WERI-Rb-1 (cell line): ENCODE results near the gene CDCA7L.

Source experiments
- DNase-seq: peaks from one replicate; pipeline ENCODE4 v3.0.0-alpha.2; 2020
- H3K27ac ChIP-seq: fragments of 250-450 bp; sonication (Bioruptor Pico); 2 replicates; pipeline ENCODE4 v1.5.1; 2020; ENCODE audit warnings: mild to moderate bottlenecking, moderate library complexity
- H3K27me3 ChIP-seq: fragments of 250-450 bp; sonication (Bioruptor Pico); 2 replicates; pipeline ENCODE4 v1.5.1; 2021; ENCODE audit warnings: mild to moderate bottlenecking, low read depth, moderate library complexity; ENCODE audit not compliant: insufficient read depth, severe bottlenecking
- H3K36me3 ChIP-seq: fragments of 250-450 bp; sonication (Bioruptor Pico); 2 replicates; pipeline ENCODE4 v1.5.1; 2020; ENCODE audit warnings: mild to moderate bottlenecking, moderate library complexity
- H3K4me3 ChIP-seq: 2 replicates; pipeline ENCODE4 v1.5.1; 2011; ENCODE audit warnings: low read depth, mild to moderate bottlenecking, control low read depth, low read length
- H3K9me3 ChIP-seq: fragments of 250-450 bp; sonication (Bioruptor Pico); 2 replicates; pipeline ENCODE4 v1.5.1; 2021; ENCODE audit warnings: mild to moderate bottlenecking, moderate library complexity; ENCODE audit not compliant: severe bottlenecking
- TF ChIP-seq, protein P1 (sequence below): IDR thresholded peaks from 2 replicates; pipeline ENCODE4 v1.5.1; 2011; ENCODE audit warnings: low read depth, mild to moderate bottlenecking, control low read depth, inconsistent platforms, low read length

Gene CDCA7L

DNA sequence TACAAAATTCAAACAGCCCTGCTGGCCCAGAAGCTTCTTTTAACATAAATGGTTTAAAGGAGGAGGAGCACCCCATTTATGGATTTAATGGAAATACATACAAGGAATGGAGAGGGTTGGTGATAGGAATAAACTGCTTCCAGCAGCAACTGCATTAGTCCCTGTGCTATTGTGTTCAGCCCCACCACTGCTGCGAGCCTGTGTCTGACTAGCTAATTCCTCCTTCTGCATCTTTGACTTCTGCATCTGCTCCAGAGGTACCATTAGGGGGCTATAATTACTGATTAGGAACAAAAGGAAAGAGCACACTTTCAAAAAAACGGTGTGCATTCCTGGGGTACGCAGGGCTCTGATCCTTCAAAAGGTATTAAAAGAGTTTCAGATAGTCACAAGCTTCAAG, 24.8 kb downstream of the CDCA7L start:
- H3K36me3 ChIP-seq: peaks cover 3% of the 10 kb centered on the region
- TF ChIP-seq, protein P1, sequence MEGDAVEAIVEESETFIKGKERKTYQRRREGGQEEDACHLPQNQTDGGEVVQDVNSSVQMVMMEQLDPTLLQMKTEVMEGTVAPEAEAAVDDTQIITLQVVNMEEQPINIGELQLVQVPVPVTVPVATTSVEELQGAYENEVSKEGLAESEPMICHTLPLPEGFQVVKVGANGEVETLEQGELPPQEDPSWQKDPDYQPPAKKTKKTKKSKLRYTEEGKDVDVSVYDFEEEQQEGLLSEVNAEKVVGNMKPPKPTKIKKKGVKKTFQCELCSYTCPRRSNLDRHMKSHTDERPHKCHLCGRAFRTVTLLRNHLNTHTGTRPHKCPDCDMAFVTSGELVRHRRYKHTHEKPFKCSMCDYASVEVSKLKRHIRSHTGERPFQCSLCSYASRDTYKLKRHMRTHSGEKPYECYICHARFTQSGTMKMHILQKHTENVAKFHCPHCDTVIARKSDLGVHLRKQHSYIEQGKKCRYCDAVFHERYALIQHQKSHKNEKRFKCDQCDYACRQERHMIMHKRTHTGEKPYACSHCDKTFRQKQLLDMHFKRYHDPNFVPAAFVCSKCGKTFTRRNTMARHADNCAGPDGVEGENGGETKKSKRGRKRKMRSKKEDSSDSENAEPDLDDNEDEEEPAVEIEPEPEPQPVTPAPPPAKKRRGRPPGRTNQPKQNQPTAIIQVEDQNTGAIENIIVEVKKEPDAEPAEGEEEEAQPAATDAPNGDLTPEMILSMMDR: no peak
- no peaks in the 10 kb centered on the region for H3K27me3 ChIP-seq
- H3K4me3 ChIP-seq: no peak overlapping the region
- no peak for DNase-seq
- no peak overlapping the region for H3K27ac ChIP-seq
- no peaks in the 10 kb centered on the region for H3K9me3 ChIP-seq

GRCh38 chr7:21918216-21918615, 27.5 kb downstream of the CDCA7L start:
- Histone ChIP-seq H3K36me3 (peaks cover 11% of the 10 kb centered on the region), H3K27ac (no peak overlapping the region), H3K9me3 (no peaks in the 10 kb centered on the region), H3K27me3 (no peaks in the 10 kb centered on the region), H3K4me3 (no peak overlapping the region)
- TF ChIP-seq, protein P1: no peak
- DNase-seq: no peak

GRCh38 chr7:21916629-21917028, 29.1 kb downstream of the CDCA7L start:
- H3K9me3 ChIP-seq: no peaks in the 10 kb centered on the region
- TF ChIP-seq, protein P1: no peak
- no peak for DNase-seq
- H3K36me3 ChIP-seq: peaks cover 11% of the 10 kb centered on the region
- no peak overlapping the region for H3K27ac ChIP-seq
- H3K4me3 ChIP-seq: no peak overlapping the region
- no peaks in the 10 kb centered on the region for H3K27me3 ChIP-seq

DNA sequence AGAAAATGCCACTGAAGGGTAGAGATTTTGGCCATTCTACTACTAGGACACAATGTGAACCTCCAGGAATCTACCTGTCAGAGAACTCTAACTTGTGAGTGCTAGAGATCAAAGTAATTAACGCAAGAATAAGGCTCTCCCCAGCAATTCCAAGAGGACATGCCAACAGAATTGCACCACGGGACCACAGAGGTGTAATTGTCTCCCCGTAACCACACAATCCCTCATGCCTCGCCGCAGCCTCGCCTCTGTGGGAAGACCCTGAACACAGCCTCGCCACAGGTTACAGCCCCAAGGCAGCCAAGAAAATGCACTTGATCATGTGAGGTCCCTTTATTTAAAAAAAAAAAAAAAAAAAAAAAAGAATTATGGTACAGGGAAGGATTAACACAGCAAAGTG, 29.5 kb downstream of the CDCA7L start:
- Histone ChIP-seq H3K4me3 (no peak overlapping the region), H3K9me3 (no peaks in the 10 kb centered on the region), H3K36me3 (peaks cover 15% of the 10 kb centered on the region), H3K27me3 (no peaks in the 10 kb centered on the region), H3K27ac (no peak overlapping the region)
- no peak for DNase-seq
- TF ChIP-seq, protein P1: no peak

DNA sequence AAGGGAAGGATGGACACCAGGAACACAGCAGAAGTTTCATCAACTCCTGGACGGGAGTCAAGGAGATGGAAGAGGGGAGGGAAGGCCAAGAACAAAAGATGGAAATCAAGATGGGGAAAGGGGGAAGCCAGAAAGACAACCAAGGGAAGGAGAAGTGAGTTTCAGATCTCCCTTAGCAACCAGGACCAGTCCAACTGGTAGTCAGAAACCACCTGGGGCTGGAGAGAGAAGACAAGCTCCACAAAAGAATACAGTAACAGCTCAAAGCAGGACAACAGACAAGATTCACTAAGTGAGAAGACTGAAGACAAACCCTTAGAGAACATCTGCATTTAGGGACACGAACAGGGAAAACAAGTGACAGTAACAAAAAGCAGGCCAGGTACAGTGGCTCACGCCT, 30.6 kb downstream of the CDCA7L start:
- H3K27me3 ChIP-seq: no peaks in the 10 kb centered on the region
- no peak for DNase-seq
- H3K4me3 ChIP-seq: no peak overlapping the region
- no peak overlapping the region for H3K27ac ChIP-seq
- TF ChIP-seq, protein P1: no peak
- peaks cover 15% of the 10 kb centered on the region for H3K36me3 ChIP-seq
- no peaks in the 10 kb centered on the region for H3K9me3 ChIP-seq

DNA sequence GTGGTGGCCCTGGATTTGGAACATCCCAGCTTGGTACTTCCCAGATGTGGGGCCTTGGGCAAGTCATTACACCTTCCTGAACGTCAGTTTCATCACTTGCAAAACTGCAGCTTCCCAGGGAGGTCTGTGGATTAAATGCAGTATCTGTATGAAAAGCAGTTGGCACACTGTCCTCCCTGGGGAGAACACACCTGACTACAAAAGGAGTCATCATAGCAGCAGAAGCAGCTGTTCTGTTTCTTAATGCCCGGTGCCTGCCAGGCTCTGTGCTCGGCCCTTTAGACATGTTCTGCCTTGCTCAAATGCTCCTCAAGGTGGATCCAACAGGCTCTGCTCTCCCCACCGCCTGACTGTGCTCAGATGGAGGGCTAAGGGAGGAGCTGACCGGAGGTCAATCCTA, 31.0 kb downstream of the CDCA7L start:
- H3K27me3 ChIP-seq: no peaks in the 10 kb centered on the region
- H3K27ac ChIP-seq: no peak overlapping the region
- TF ChIP-seq, protein P1: no peak
- peaks cover 15% of the 10 kb centered on the region for H3K36me3 ChIP-seq
- no peak for DNase-seq
- no peak overlapping the region for H3K4me3 ChIP-seq
- no peaks in the 10 kb centered on the region for H3K9me3 ChIP-seq
